Suppressor macrophage treated with lipopolysaccharide for 4 hours (primary cell): ENCODE measurements around the gene KRTAP12-2.
A peak's percentile ranks its signal among the peaks of the same experiment; 100 is the strongest.

Source experiments
- DNase-seq: peaks from one replicate; pipeline ENCODE4 v3.0.0-alpha.2; 2020

Gene KRTAP12-2

DNA sequence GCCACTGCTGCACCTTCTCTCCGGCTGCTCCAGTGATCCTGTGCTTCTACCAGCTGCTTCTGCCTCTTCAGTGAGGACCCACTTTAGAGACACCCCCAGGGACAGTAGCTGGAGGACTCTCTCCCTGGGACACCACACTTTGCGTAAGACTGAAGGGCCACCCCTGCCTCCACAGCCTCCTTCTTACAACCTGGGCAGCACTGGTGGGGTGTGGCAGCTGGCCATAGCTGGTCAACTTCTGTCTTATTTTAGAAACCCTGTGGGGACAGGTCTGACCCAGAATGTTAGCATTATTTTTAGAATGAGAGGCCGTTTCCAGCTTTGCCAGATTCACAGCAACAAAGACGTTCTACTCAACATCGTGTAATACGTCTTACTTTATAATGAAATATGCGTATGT lies 41.0 kb downstream of the KRTAP12-2 start:
- DNase-seq: no peak

DNA sequence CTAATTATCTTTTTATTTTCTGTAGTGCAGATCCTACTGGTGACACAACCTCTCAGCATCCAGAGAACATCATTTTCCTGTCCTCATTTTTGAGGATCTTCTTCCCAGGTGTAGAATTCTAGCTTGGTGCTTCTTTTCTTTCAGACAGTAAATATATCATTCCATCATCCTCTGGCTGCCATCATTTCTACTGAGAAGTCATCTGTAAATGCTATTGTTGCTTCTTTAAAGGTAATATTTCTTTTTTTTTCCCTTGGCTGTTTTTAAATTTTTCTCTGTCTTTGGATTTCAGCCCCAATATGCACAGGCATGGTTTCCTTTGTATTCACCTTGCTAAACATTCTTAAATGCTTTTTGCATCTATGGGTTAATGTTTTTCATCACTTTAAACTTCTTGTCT lies 43.2 kb downstream of the KRTAP12-2 start:
- no peak for DNase-seq

DNA sequence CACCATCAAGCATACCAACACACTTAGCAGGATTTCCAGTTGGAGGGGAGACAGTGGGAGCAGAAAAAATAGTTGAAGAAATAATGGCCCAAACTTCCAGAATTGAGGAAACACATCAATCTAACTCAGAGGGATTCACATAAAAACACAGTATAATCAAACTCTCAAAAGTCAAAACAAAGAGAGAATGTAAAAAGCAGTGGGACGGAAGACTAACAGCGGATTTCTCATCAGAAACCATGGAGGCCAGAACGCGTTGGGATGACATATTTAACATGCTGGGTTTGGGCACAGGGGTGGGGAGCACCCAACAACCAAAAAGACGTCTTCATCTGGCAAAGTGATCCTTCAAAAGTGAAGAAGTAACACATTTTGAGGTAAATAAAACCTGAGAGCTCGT lies 46.8 kb downstream of the KRTAP12-2 start:
- DNase-seq: no peak

- no peak for DNase-seq
These were observed 47.8 kb downstream of the KRTAP12-2 start for GRCh38 chr21:44618909-44619308.

GRCh38 chr21:44618504-44618903 lies 48.2 kb downstream of the KRTAP12-2 start:
- DNase-seq: peak; percentile 8

DNA sequence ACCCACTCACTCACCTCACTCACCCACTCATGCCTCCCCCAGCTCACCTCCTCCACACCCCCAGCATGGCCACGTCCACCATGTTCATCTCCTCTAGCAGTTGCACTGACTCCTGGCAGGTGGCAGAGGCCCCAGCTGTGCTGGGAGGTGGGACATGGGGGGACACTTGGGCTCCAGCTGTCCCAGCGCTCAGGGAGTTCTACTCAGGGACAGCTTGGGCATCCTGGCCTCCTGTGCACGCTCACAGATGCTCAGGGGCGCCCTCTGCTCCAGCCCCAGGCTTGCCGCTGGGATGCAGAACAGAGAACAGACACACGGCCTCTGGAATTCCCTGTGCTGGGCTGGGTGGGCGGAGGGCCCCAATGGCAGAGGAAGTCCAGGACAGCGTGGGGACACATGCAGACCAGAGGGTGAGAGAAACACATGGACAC lies 49.6 kb downstream of the KRTAP12-2 start:
- no peak for DNase-seq

DNA sequence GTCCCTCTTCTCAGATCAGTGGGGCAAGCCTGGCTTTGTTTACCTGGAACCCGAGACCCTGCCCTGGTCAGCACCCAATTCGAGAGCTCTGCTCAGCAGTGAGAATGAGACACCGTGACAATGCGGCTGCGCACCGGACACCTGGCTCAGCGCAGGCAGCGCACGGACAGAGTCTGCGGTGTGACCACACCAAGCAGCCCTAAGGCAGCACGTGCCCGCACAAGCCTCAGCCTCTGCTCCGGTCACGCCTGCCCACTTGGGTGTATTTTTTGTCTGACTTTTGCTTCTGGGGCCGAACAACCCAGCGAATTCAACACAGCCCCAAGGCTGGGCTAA lies 50.2 kb downstream of the KRTAP12-2 start:
- DNase-seq: no peak
